ENCODE data around the gene NEK6.

DNA sequence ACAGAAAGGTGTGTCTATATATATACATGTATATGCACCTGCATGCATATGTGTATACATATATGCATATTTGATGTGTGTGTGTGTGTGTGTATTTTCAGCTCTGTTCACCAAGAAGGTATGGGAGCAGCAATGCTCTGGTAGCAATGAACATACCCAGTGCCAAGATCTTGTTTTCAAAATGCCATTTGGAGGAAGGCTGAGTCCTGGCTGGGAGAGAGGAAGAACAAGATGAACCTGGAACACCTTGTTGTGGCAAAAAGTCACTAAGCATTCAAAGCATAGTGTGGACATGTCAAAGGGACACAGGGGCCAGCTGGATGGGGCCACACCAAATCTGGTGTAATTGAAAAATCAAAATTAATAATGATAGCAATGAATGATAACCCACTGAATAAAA lies 31.8 kb upstream of the NEK6 start:
- TF ChIP-seq ZNF8 (CRISPR knock-in tag; IDR thresholded peaks at IDR 0.05) (no peak), CREB5 (CRISPR knock-in tag; IDR thresholded peaks at IDR 0.05; ENCODE audit: low read depth) (no peak), BACH2 (CRISPR knock-in tag; IDR thresholded peaks at IDR 0.05; ENCODE audit: borderline replicate concordance) (no peak), ISL1 (CRISPR knock-in tag; IDR thresholded peaks at IDR 0.05) (no peak), PPARA (CRISPR knock-in tag; IDR thresholded peaks at IDR 0.05; ENCODE audit: borderline replicate concordance) (no peak), CSDC2 (CRISPR knock-in tag; IDR thresholded peaks at IDR 0.05) (no peak), ZFP3 (CRISPR knock-in tag; IDR thresholded peaks at IDR 0.05) (no peak), CSRNP3 (CRISPR knock-in tag; IDR thresholded peaks at IDR 0.05) (no peak), ZC3H10 (CRISPR knock-in tag; IDR thresholded peaks at IDR 0.05) (no peak), GLIS3 (CRISPR knock-in tag; IDR thresholded peaks at IDR 0.05) (no peak)
- TF ChIP-seq, protein P1, sequence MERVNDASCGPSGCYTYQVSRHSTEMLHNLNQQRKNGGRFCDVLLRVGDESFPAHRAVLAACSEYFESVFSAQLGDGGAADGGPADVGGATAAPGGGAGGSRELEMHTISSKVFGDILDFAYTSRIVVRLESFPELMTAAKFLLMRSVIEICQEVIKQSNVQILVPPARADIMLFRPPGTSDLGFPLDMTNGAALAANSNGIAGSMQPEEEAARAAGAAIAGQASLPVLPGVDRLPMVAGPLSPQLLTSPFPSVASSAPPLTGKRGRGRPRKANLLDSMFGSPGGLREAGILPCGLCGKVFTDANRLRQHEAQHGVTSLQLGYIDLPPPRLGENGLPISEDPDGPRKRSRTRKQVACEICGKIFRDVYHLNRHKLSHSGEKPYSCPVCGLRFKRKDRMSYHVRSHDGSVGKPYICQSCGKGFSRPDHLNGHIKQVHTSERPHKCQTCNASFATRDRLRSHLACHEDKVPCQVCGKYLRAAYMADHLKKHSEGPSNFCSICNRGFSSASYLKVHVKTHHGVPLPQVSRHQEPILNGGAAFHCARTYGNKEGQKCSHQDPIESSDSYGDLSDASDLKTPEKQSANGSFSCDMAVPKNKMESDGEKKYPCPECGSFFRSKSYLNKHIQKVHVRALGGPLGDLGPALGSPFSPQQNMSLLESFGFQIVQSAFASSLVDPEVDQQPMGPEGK (CRISPR knock-in tag; IDR thresholded peaks at IDR 0.05; ENCODE audit: borderline replicate concordance), result no peak
- TF ChIP-seq, protein P2, sequence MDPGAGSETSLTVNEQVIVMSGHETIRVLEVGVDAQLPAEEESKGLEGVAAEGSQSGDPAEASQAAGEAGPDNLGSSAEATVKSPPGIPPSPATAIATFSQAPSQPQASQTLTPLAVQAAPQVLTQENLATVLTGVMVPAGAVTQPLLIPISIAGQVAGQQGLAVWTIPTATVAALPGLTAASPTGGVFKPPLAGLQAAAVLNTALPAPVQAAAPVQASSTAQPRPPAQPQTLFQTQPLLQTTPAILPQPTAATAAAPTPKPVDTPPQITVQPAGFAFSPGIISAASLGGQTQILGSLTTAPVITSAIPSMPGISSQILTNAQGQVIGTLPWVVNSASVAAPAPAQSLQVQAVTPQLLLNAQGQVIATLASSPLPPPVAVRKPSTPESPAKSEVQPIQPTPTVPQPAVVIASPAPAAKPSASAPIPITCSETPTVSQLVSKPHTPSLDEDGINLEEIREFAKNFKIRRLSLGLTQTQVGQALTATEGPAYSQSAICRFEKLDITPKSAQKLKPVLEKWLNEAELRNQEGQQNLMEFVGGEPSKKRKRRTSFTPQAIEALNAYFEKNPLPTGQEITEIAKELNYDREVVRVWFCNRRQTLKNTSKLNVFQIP (CRISPR knock-in tag; IDR thresholded peaks at IDR 0.05; ENCODE audit: borderline replicate concordance, low read depth), result no peak
- TF ChIP-seq, protein P3, sequence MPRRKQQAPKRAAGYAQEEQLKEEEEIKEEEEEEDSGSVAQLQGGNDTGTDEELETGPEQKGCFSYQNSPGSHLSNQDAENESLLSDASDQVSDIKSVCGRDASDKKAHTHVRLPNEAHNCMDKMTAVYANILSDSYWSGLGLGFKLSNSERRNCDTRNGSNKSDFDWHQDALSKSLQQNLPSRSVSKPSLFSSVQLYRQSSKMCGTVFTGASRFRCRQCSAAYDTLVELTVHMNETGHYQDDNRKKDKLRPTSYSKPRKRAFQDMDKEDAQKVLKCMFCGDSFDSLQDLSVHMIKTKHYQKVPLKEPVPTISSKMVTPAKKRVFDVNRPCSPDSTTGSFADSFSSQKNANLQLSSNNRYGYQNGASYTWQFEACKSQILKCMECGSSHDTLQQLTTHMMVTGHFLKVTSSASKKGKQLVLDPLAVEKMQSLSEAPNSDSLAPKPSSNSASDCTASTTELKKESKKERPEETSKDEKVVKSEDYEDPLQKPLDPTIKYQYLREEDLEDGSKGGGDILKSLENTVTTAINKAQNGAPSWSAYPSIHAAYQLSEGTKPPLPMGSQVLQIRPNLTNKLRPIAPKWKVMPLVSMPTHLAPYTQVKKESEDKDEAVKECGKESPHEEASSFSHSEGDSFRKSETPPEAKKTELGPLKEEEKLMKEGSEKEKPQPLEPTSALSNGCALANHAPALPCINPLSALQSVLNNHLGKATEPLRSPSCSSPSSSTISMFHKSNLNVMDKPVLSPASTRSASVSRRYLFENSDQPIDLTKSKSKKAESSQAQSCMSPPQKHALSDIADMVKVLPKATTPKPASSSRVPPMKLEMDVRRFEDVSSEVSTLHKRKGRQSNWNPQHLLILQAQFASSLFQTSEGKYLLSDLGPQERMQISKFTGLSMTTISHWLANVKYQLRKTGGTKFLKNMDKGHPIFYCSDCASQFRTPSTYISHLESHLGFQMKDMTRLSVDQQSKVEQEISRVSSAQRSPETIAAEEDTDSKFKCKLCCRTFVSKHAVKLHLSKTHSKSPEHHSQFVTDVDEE (CRISPR knock-in tag; IDR thresholded peaks at IDR 0.05), result no peak

All from SK-N-SH treated with all-trans-retinoic acid at 6 μM for 48 hours (cell line).